NB4 (cell line): ENCODE data around the gene NSUN7.

Experiments used
- CTCF ChIP-seq: IDR thresholded peaks from one replicate; pipeline ENCODE4 v1.5.1; 2012; ENCODE audit warnings: low read depth, low read length
- MYC ChIP-seq: IDR thresholded peaks from 2 replicates; pipeline ENCODE4 v1.6.1; 2011; ENCODE audit warnings: low read depth, low read length
- POLR2A ChIP-seq: IDR thresholded peaks from 2 replicates; pipeline ENCODE4 v1.6.1; 2011; ENCODE audit warnings: mild to moderate bottlenecking; ENCODE audit not compliant: insufficient read length; ENCODE audit errors: extremely low read depth
- TF ChIP-seq, protein P1 (sequence below): IDR thresholded peaks from 2 replicates; pipeline ENCODE4 v1.6.1; 2011; ENCODE audit warnings: low read depth, low read length

DNA sequence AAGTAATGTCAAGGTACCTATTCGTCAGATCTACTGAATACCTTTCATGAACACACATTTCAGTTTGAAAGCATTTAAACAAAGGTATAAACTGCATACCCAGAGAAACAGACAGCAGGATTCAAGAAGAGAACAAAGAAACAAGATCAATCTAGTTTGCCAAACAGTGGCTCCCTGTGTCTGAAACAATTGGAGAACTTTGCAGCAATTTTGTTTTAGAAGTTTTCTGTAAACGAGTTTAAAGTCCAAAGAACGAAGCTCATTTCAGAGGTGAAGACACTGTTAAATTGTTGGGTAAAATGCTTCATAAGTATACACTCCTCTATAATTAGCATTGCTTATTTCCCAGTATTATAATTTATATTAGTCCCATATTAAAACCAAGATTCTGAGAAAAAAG lies 21.4 kb upstream of the NSUN7 start:
- TF ChIP-seq CTCF (no peak), POLR2A (no peak), MYC (no peak)
- TF ChIP-seq, protein P1, sequence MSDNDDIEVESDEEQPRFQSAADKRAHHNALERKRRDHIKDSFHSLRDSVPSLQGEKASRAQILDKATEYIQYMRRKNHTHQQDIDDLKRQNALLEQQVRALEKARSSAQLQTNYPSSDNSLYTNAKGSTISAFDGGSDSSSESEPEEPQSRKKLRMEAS = no peak
